ENCODE data around the gene WWOX. TPM values are rescaled to one million over a fixed set of nuclear protein-coding genes. Genes with fewer than 3 reads are reported as not detected.

WWOX gene
- total and polyA plus RNA-seq, 2 experiments from 2014 or later, result 17.0 to 39.8 TPM

DNA sequence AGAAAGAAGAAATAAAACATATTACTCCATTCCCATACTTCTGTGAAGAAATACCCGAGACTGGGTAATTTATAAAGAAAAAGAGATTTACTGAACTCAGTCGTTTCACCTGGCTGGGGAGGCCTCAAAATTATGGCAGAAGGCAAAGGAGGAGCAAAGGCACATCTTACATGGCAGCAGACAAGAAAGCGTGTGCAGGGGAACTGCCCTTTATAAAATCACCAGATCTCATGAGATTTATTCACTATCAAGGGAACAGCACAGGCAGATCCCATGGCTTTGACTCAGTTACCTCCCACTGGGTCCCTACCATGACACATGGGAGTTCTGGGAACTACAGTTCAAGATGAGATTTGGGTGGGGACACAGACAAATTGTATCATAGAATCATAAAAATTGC is 365.4 kb downstream of the WWOX start:
- no peaks in the 10 kb centered on the region for H3K9me3 ChIP-seq (ENCODE audit: low read depth)
- H2AFZ ChIP-seq, result no peak overlapping the region
- no peaks in the 10 kb centered on the region for H3K79me2 ChIP-seq
- no peaks in the 10 kb centered on the region for H3K36me3 ChIP-seq (replicated peaks; ENCODE audit: insufficient read depth, low read depth)
- WGBS (ENCODE audit: low lambda C conversion rate, missing lambda C conversion rate), result 97% methylated on average over 3 of the region's 3 CpGs
- no peaks in the 10 kb centered on the region for H3K27me3 ChIP-seq
- DNase-seq (ENCODE audit: low spot score), result no peak
- H3K4me2 ChIP-seq, result no peak overlapping the region
- no peak overlapping the region for H3K4me3 ChIP-seq
- H4K20me1 ChIP-seq (ENCODE audit: insufficient read depth, poor library complexity, severe bottlenecking), result no peaks in the 10 kb centered on the region
- TF ChIP-seq EZH2 (IDR thresholded peaks at IDR 0.05; ENCODE audit: borderline replicate concordance), result no peak
- no peak for TF ChIP-seq EZH2phosphoT487 (IDR thresholded peaks at IDR 0.05; ENCODE audit: low read depth, severe bottlenecking, unreplicated experiment)
- TF ChIP-seq, protein P1, sequence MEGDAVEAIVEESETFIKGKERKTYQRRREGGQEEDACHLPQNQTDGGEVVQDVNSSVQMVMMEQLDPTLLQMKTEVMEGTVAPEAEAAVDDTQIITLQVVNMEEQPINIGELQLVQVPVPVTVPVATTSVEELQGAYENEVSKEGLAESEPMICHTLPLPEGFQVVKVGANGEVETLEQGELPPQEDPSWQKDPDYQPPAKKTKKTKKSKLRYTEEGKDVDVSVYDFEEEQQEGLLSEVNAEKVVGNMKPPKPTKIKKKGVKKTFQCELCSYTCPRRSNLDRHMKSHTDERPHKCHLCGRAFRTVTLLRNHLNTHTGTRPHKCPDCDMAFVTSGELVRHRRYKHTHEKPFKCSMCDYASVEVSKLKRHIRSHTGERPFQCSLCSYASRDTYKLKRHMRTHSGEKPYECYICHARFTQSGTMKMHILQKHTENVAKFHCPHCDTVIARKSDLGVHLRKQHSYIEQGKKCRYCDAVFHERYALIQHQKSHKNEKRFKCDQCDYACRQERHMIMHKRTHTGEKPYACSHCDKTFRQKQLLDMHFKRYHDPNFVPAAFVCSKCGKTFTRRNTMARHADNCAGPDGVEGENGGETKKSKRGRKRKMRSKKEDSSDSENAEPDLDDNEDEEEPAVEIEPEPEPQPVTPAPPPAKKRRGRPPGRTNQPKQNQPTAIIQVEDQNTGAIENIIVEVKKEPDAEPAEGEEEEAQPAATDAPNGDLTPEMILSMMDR (IDR thresholded peaks at IDR 0.05; ENCODE audit: poor library complexity), result no peak
- peaks cover 5% of the 10 kb centered on the region for H3K4me1 ChIP-seq (ENCODE audit: insufficient read depth)
- H3K27ac ChIP-seq, result no peak overlapping the region
- H3K9me2 ChIP-seq (replicated peaks; ENCODE audit: insufficient read depth), result no peaks in the 10 kb centered on the region

DNA sequence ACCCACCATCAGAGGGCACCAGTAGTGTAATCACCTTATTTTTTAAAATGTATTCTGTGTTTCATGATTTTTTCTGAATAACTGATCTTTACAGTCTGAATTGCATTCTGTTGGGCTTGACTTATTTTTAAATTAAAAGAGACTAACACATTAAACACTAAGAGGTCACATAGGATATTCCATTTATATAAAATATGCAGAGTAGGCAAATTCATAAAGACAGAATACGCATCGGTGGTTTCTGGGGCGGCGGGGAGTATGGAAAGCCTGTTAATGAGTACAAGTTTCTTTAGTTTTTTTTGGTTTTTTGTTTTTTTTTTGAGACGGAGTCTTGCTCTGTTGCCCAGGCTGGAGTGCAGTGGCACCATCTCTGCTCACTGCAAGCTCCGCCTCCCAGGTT is 366.3 kb downstream of the WWOX start:
- Histone ChIP-seq H3K9me3 (ENCODE audit: low read depth) (no peaks in the 10 kb centered on the region), H3K36me3 (replicated peaks; ENCODE audit: insufficient read depth, low read depth) (no peaks in the 10 kb centered on the region), H4K20me1 (ENCODE audit: insufficient read depth, poor library complexity, severe bottlenecking) (no peaks in the 10 kb centered on the region), H3K4me3 (no peak overlapping the region), H3K9me2 (replicated peaks; ENCODE audit: insufficient read depth) (no peaks in the 10 kb centered on the region), H3K27ac (no peak overlapping the region), H2AFZ (no peak overlapping the region), H3K4me2 (no peak overlapping the region), H3K27me3 (no peaks in the 10 kb centered on the region), H3K4me1 (ENCODE audit: insufficient read depth) (no peaks in the 10 kb centered on the region), H3K79me2 (no peaks in the 10 kb centered on the region)
- TF ChIP-seq, protein P1 (IDR thresholded peaks at IDR 0.05; ENCODE audit: poor library complexity), result no peak
- TF ChIP-seq EZH2 (IDR thresholded peaks at IDR 0.05; ENCODE audit: borderline replicate concordance) (no peak), EZH2phosphoT487 (IDR thresholded peaks at IDR 0.05; ENCODE audit: low read depth, severe bottlenecking, unreplicated experiment) (no peak)
- WGBS (ENCODE audit: low lambda C conversion rate, missing lambda C conversion rate), result over 99% methylated on average over 6 of the region's 6 CpGs
- no peak for DNase-seq (ENCODE audit: low spot score)

DNA sequence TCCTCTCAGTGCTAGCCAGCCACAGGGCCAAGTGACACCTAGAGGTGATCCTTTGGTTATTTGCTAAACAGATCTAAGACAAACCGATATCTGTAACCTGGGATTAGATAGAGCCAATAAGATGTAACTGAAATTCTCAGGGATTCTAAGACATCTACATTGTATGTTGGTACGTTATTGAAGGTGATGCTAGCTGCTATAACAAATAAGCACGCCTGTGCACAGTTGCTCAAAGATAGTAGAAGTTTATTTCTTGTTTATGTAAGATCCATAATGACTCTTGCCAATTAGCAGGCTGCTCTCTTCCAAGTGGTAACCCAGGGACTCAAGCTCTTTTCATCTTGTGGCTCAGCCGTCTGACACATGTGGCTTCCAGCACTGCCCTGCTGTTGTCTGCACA is 370.3 kb downstream of the WWOX start:
- Histone ChIP-seq H4K20me1 (ENCODE audit: insufficient read depth, poor library complexity, severe bottlenecking) (no peaks in the 10 kb centered on the region), H3K36me3 (replicated peaks; ENCODE audit: insufficient read depth, low read depth) (no peaks in the 10 kb centered on the region), H3K9me2 (replicated peaks; ENCODE audit: insufficient read depth) (no peaks in the 10 kb centered on the region), H3K9me3 (ENCODE audit: low read depth) (no peaks in the 10 kb centered on the region), H3K4me2 (no peak overlapping the region), H3K4me1 (ENCODE audit: insufficient read depth) (no peaks in the 10 kb centered on the region), H3K4me3 (no peak overlapping the region), H3K79me2 (no peaks in the 10 kb centered on the region), H3K27me3 (no peaks in the 10 kb centered on the region), H3K27ac (no peak overlapping the region), H2AFZ (no peak overlapping the region)
- no peak for DNase-seq (ENCODE audit: low spot score)
- no peak for TF ChIP-seq EZH2 (IDR thresholded peaks at IDR 0.05; ENCODE audit: borderline replicate concordance)
- TF ChIP-seq, protein P1 (IDR thresholded peaks at IDR 0.05; ENCODE audit: poor library complexity), result no peak
- no peak for TF ChIP-seq EZH2phosphoT487 (IDR thresholded peaks at IDR 0.05; ENCODE audit: low read depth, severe bottlenecking, unreplicated experiment)
- 93% methylated on average over 4 of the region's 4 CpGs for WGBS (ENCODE audit: low lambda C conversion rate, missing lambda C conversion rate)

Measured in hepatocyte (in vitro differentiated cells).